Gastroesophageal sphincter (tissue), 4 donors: ENCODE data around the gene NT5DC1. TPM values are rescaled to one million over a fixed set of nuclear protein-coding genes. Genes with fewer than 3 reads are reported as not detected.
A peak's percentile ranks its signal among the peaks of the same experiment; 100 is the strongest.

Experiments used
- ATAC-seq: fragments of 150-250 bp; one replicate; pipeline ENCODE4 v1.9.1; 2016; ENCODE audit warnings: mild to moderate bottlenecking, moderate library complexity
- H3K27ac ChIP-seq, 4 donors: fragments of 200-600 bp; sonication (generic) in 3 of 4; 1 replicate in 3 of 4; 2 replicates in 1 of 4; pipeline ENCODE4 v1.5.1; 2016 to 2019
- H3K27me3 ChIP-seq: fragments of 200-600 bp; sonication (generic); one replicate; pipeline ENCODE4 v1.5.1; 2019
- H3K36me3 ChIP-seq, 2 donors: fragments of 200-600 bp; sonication (generic); one replicate each; pipeline ENCODE4 v1.5.1; 2019; ENCODE audit warnings: control low read depth in 1 of 2
- H3K4me1 ChIP-seq, 3 donors: fragments of 200-600 bp; sonication (generic); 1 replicate in 2 of 3; 2 replicates in 1 of 3; pipeline ENCODE4 v1.5.1; 2016 to 2019; ENCODE audit warnings: control low read depth in 2 of 3
- H3K4me3 ChIP-seq, 2 donors: fragments of 200-600 bp; sonication (generic); one replicate each; pipeline ENCODE4 v1.5.1; 2019; ENCODE audit warnings: mild to moderate bottlenecking in 1 of 2, moderate library complexity in 1 of 2
- H3K9me3 ChIP-seq, 3 donors: fragments of 200-600 bp; sonication (generic); one replicate each; pipeline ENCODE4 v1.5.1; 2017 to 2019; ENCODE audit warnings: control low read depth in 2 of 3
- CTCF ChIP-seq, 4 experiments: fragments of 200-600 bp in 2 of 4; fragments of 450-650 bp in 2 of 4; sonication (generic) in 1 of 4; IDR thresholded peaks; one replicate each; pipeline ENCODE4 v1.5.1; 2017 to 2019; ENCODE audit warnings: antibody characterized with exemption in 4 of 4, mild to moderate bottlenecking in 2 of 4, moderate library complexity in 2 of 4
- EP300 ChIP-seq: sonication (generic); formaldehyde crosslinking; IDR thresholded peaks from one replicate; pipeline ENCODE4 v1.6.1; 2017; ENCODE audit warnings: antibody characterized with exemption, mild to moderate bottlenecking
- POLR2A ChIP-seq, 2 donors: fragments of 450-650 bp; IDR thresholded peaks; one replicate each; pipeline ENCODE4 v1.6.1; 2017; ENCODE audit warnings: antibody characterized with exemption in 2 of 2, mild to moderate bottlenecking in 2 of 2, moderate library complexity in 1 of 2
- POLR2AphosphoS5 ChIP-seq: sonication (generic); formaldehyde crosslinking; IDR thresholded peaks from one replicate; pipeline ENCODE4 v1.6.1; 2017; ENCODE audit warnings: antibody characterized with exemption
- WGBS, 2 donors: methylation state at CpG; one replicate each; pipeline ENCODE4 v1.1.5; 2018; ENCODE audit warnings: low coverage in 1 of 2; 5-methylcytosine and 5-hydroxymethylcytosine counted together
- total RNA-seq, 4 donors: library from RNA; depleted of rRNA; stranded (reverse); fragments of >200 nt; gene quantifications; one replicate each; pipeline ENCODE4 v1.1.0, GENCODE V29; 2016

Gene NT5DC1
- total RNA-seq, 4 donors from 2014 or later = 7.1 to 17.4 (median 12.6) TPM

- ATAC-seq = no peak
- H3K4me3 ChIP-seq = no peak overlapping the region
- no peaks in the 10 kb centered on the region for H3K9me3 ChIP-seq
- peaks cover 0 to 42% (median 3%) of the 10 kb centered on the region in 3 donors for H3K4me1 ChIP-seq
- WGBS, 2 donors = 18 to 42% methylated on average over 1 of the region's 1 CpG
- no peak for TF ChIP-seq POLR2AphosphoS5
- no peak for TF ChIP-seq CTCF (IDR thresholded peaks at IDR 0.05)
- TF ChIP-seq POLR2A (IDR thresholded peaks at IDR 0.05) = no peak
- TF ChIP-seq EP300 = no peak
- H3K27me3 ChIP-seq = no peaks in the 10 kb centered on the region
- H3K36me3 ChIP-seq = peaks cover 0 to 29% of the 10 kb centered on the region in 2 donors
- no peak overlapping the region for H3K27ac ChIP-seq
Measured at GRCh38 chr6:116106146-116106545, 5.5 kb downstream of the NT5DC1 start.

GRCh38 chr6:116108836-116109235 is 8.2 kb downstream of the NT5DC1 start:
- Histone ChIP-seq H3K4me3 (no peak overlapping the region), H3K4me1 (peaks cover 0 to 17% (median 0%) of the 10 kb centered on the region in 3 donors), H3K9me3 (no peaks in the 10 kb centered on the region), H3K27me3 (no peaks in the 10 kb centered on the region), H3K36me3 (peaks cover 0 to 56% of the 10 kb centered on the region in 2 donors), H3K27ac (no peak overlapping the region)
- no peak for ATAC-seq
- WGBS, 2 donors = 33% methylated on average over 1 of the region's 1 CpG; no CpG with 5 or more reads in 1 of the 2 donors
- no peak for TF ChIP-seq POLR2A (IDR thresholded peaks at IDR 0.05)

- no peak overlapping the region for H3K27ac ChIP-seq
- H3K9me3 ChIP-seq = no peaks in the 10 kb centered on the region
- no peaks in the 10 kb centered on the region for H3K27me3 ChIP-seq
- no peak overlapping the region for H3K4me3 ChIP-seq
- no peak for ATAC-seq
- TF ChIP-seq POLR2AphosphoS5 (no peak), POLR2A (IDR thresholded peaks at IDR 0.05) (no peak), EP300 (no peak), CTCF (IDR thresholded peaks at IDR 0.05) (no peak)
- 83 to 89% methylated on average over 3 to 5 of the region's 5 CpGs for WGBS, 2 donors
- peaks cover 0 to 79% of the 10 kb centered on the region in 2 donors for H3K36me3 ChIP-seq
- H3K4me1 ChIP-seq = no peaks in the 10 kb centered on the region
Measured at GRCh38 chr6:116111552-116112528, 11.2 kb downstream of the NT5DC1 start.

- no peaks in the 10 kb centered on the region for H3K27me3 ChIP-seq
- TF ChIP-seq CTCF (IDR thresholded peaks at IDR 0.05) = no peak
- no peak for TF ChIP-seq POLR2AphosphoS5
- no peaks in the 10 kb centered on the region for H3K9me3 ChIP-seq
- peaks cover 0 to 89% of the 10 kb centered on the region in 2 donors for H3K36me3 ChIP-seq
- WGBS, 2 donors = 100% methylated on average over 1 of the region's 2 CpGs
- no peaks in the 10 kb centered on the region for H3K4me1 ChIP-seq
- no peak overlapping the region for H3K4me3 ChIP-seq
- no peak overlapping the region for H3K27ac ChIP-seq
- no peak for ATAC-seq
Measured at GRCh38 chr6:116113386-116113785, 12.7 kb downstream of the NT5DC1 start.

- H3K27me3 ChIP-seq = no peaks in the 10 kb centered on the region
- ATAC-seq = no peak
- WGBS, 2 donors = 71 to 85% methylated on average over 2 of the region's 2 CpGs
- TF ChIP-seq POLR2AphosphoS5 (no peak), CTCF (IDR thresholded peaks at IDR 0.05) (peak in 1 of 4 experiments; percentile 30)
- H3K4me1 ChIP-seq = no peaks in the 10 kb centered on the region
- H3K9me3 ChIP-seq = no peaks in the 10 kb centered on the region
- no peak overlapping the region for H3K27ac ChIP-seq
- no peak overlapping the region for H3K4me3 ChIP-seq
- H3K36me3 ChIP-seq = peaks cover 0 to 71% of the 10 kb centered on the region in 2 donors
Measured at GRCh38 chr6:116115781-116116180, 15.1 kb downstream of the NT5DC1 start.
